Activated CD4-positive, alpha-beta T cell treated with anti-CD3 and anti-CD28 coated beads, Interleukin-2, amount 10 ng/mL, durations not matched to agents 7 days and 5 days (primary cell): ENCODE results near the gene PDGFC. TPM values are rescaled to one million over a fixed set of nuclear protein-coding genes. Genes with fewer than 3 reads are reported as not detected.

Experiments used
- total RNA-seq, 2 experiments: library from RNA; stranded (reverse); gene quantifications; one replicate each; pipeline ENCODE4 v1.2.3, GENCODE V29; 2021

Gene PDGFC
- total RNA-seq, 2 experiments from 2014 or later, result not detected

Other genes starting within 250 kb of the PDGFC start
- not detected for gene GLRB, start 104.4 kb upstream of the PDGFC start, total RNA-seq
- gene GRIA2, start 248.9 kb upstream of the PDGFC start, total RNA-seq, result not detected